ENCODE data around the gene CACNB3. TPM values are rescaled to one million over a fixed set of nuclear protein-coding genes. Genes with fewer than 3 reads are reported as not detected.
A peak's percentile ranks its signal among the peaks of the same experiment; 100 is the strongest.

CACNB3 gene
- total and polyA plus RNA-seq, 2 donors (not counting 1 experiment from before 2014, with no cell fraction given) = 1.6 to 4.0 TPM

DNA sequence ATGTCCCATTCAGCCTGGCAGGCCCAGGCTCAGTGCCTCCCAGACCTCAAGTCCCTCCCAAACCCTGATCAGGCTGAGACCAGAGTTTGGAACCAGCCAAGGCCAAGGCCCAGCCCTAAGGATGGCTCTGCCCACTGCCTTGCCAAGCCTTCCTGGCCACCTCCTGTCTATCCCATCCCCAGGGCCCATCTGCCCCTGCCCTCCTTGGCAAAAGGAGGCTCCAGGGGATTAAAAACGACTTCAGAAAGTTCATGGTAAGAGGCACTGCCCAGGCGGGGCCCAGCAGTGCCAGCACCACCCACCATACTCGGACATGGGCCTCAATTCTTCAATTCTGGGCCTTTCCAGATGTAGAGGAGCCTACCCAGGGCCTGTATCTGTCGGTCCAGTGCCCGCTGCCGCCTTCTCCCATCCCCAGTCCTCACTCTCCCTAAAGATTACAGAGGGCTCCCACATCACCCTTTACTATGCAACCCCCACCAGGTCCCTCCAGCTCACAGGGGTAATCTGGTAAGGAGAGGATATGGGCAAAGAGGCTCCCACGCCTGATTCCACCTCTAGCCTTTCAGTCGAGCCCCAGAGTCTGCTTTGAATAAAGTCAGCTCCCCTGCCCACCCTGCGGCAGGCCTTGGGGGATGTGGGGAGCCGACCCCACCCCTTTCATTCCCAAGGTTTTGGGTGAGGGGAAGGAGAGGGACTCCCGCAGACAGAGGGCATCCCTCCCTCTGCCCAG, 30.3 kb upstream of the CACNB3 start:
- no peaks in the 10 kb centered on the region for H3K9me3 Mint-ChIP-seq (ENCODE audit: insufficient read depth)
- WGBS (ENCODE audit: insufficient coverage) = 58% methylated on average over 5 of the region's 11 CpGs
- ATAC-seq (ENCODE audit: low read depth) (no peak), DNase-seq (peak; percentile 21)
- Histone ChIP-seq H3K36me3 (replicated peaks in 1 of 2; ENCODE audit: control extremely low read depth in 1 of 2, control insufficient read depth in 1 of 2, extremely low read depth in 1 of 2, insufficient read depth in 2 of 2, low read length in 1 of 2) (no peaks in the 10 kb centered on the region), H3K9me3 (ENCODE audit: control extremely low read depth in 1 of 3, control insufficient read depth in 2 of 3, insufficient read depth in 1 of 3, low read length in 2 of 3) (peaks cover 0 to 5% (median 0%) of the 10 kb centered on the region in 3 donors), H4K20me1 (ENCODE audit: control insufficient read depth, insufficient read depth, low read length, poor library complexity, severe bottlenecking) (no peaks in the 10 kb centered on the region), H3K4me3 (ENCODE audit: control extremely low read depth in 1 of 5, extremely low read depth in 1 of 5, insufficient read depth in 1 of 5, low read depth in 2 of 5, low read length in 4 of 5) (peak overlapping the region in 2 of 5 experiments; percentile 6 to 60), H3K27ac (ENCODE audit: low read length in 2 of 2) (no peak overlapping the region), H3K79me2 (ENCODE audit: control insufficient read depth, insufficient read depth, low read length) (no peaks in the 10 kb centered on the region), H3K9ac (ENCODE audit: low read length) (peak overlapping the region; percentile 9), H3K27me3 (replicated peaks in 1 of 4; ENCODE audit: control extremely low read depth in 1 of 4, control insufficient read depth in 3 of 4, insufficient read depth in 4 of 4, low read length in 3 of 4) (peaks cover 0 to 33% (median 13%) of the 10 kb centered on the region in 4 experiments), H2AFZ (ENCODE audit: insufficient read depth, low read depth, low read length, poor library complexity, severe bottlenecking) (no peak overlapping the region), H3K4me2 (replicated peaks; ENCODE audit: low read depth, low read length, poor library complexity, severe bottlenecking) (peak overlapping the region; percentile 91), H3K4me1 (ENCODE audit: control insufficient read depth in 2 of 2, insufficient read depth in 2 of 2, low read length in 2 of 2) (peaks cover 14 to 16% of the 10 kb centered on the region in 2 donors)
- no peak overlapping the region for H3K27ac Mint-ChIP-seq
- intact Hi-C loops (cut with micrococcal nuclease) = no loop called here
- TF ChIP-seq, protein P1, sequence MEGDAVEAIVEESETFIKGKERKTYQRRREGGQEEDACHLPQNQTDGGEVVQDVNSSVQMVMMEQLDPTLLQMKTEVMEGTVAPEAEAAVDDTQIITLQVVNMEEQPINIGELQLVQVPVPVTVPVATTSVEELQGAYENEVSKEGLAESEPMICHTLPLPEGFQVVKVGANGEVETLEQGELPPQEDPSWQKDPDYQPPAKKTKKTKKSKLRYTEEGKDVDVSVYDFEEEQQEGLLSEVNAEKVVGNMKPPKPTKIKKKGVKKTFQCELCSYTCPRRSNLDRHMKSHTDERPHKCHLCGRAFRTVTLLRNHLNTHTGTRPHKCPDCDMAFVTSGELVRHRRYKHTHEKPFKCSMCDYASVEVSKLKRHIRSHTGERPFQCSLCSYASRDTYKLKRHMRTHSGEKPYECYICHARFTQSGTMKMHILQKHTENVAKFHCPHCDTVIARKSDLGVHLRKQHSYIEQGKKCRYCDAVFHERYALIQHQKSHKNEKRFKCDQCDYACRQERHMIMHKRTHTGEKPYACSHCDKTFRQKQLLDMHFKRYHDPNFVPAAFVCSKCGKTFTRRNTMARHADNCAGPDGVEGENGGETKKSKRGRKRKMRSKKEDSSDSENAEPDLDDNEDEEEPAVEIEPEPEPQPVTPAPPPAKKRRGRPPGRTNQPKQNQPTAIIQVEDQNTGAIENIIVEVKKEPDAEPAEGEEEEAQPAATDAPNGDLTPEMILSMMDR (IDR thresholded peaks at IDR 0.05) = no peak
- TF ChIP-seq EZH2 (IDR thresholded peaks at IDR 0.05; ENCODE audit: borderline replicate concordance, insufficient read depth, low read depth, low read length, poor library complexity, severe bottlenecking) = no peak
- CTCF ChIA-PET = no interaction called here
- H3K4me1 Mint-ChIP-seq = peaks cover 18% of the 10 kb centered on the region
- H3K27me3 Mint-ChIP-seq = peaks cover 53% of the 10 kb centered on the region
- H3K4me3 Mint-ChIP-seq = peak overlapping the region; percentile 84
- POLR2A ChIA-PET = interaction anchor here (0.6 kb wide), 1 partner anchor 116 kb away, joined by 3 read pairs; a partner anchor contains a TSS

GRCh38 chr12:48788524-48788853, 29.8 kb upstream of the CACNB3 start:
- peaks cover 0 to 33% (median 13%) of the 10 kb centered on the region in 4 experiments for H3K27me3 ChIP-seq (replicated peaks in 1 of 4; ENCODE audit: control extremely low read depth in 1 of 4, control insufficient read depth in 3 of 4, insufficient read depth in 4 of 4, low read length in 3 of 4)
- ATAC-seq (ENCODE audit: low read depth) (no peak), DNase-seq (peak; percentile 27)
- peak overlapping the region; percentile 91 for H3K4me2 ChIP-seq (replicated peaks; ENCODE audit: low read depth, low read length, poor library complexity, severe bottlenecking)
- peaks cover 14 to 16% of the 10 kb centered on the region in 2 donors for H3K4me1 ChIP-seq (ENCODE audit: control insufficient read depth in 2 of 2, insufficient read depth in 2 of 2, low read length in 2 of 2)
- no peaks in the 10 kb centered on the region for H3K79me2 ChIP-seq (ENCODE audit: control insufficient read depth, insufficient read depth, low read length)
- H3K4me3 Mint-ChIP-seq = peak overlapping the region; percentile 84
- H3K36me3 ChIP-seq (replicated peaks in 1 of 2; ENCODE audit: control extremely low read depth in 1 of 2, control insufficient read depth in 1 of 2, extremely low read depth in 1 of 2, insufficient read depth in 2 of 2, low read length in 1 of 2) = no peaks in the 10 kb centered on the region
- ChIA-PET POLR2A (interaction anchor here (0.6 kb wide), 1 partner anchor 116 kb away, joined by 3 read pairs; a partner anchor contains a TSS), CTCF (interaction anchor here (0.5 kb wide), 1 partner anchor 1354 kb away, joined by 3 read pairs; no protein-coding TSS in a partner anchor)
- no peaks in the 10 kb centered on the region for H3K9me3 Mint-ChIP-seq (ENCODE audit: insufficient read depth)
- peaks cover 0 to 5% (median 0%) of the 10 kb centered on the region in 3 donors for H3K9me3 ChIP-seq (ENCODE audit: control extremely low read depth in 1 of 3, control insufficient read depth in 2 of 3, insufficient read depth in 1 of 3, low read length in 2 of 3)
- H4K20me1 ChIP-seq (ENCODE audit: control insufficient read depth, insufficient read depth, low read length, poor library complexity, severe bottlenecking) = no peaks in the 10 kb centered on the region
- intact Hi-C loops (cut with micrococcal nuclease) = no loop called here
- TF ChIP-seq, protein P1 (IDR thresholded peaks at IDR 0.05) = no peak
- no peak for TF ChIP-seq EZH2 (IDR thresholded peaks at IDR 0.05; ENCODE audit: borderline replicate concordance, insufficient read depth, low read depth, low read length, poor library complexity, severe bottlenecking)
- H3K27ac Mint-ChIP-seq = no peak overlapping the region
- no peak overlapping the region for H2AFZ ChIP-seq (ENCODE audit: insufficient read depth, low read depth, low read length, poor library complexity, severe bottlenecking)
- peak overlapping the region; percentile 9 for H3K9ac ChIP-seq (ENCODE audit: low read length)
- 2% methylated on average over 24 of the region's 25 CpGs for WGBS (ENCODE audit: insufficient coverage)
- H3K4me1 Mint-ChIP-seq = peaks cover 18% of the 10 kb centered on the region
- H3K27ac ChIP-seq (ENCODE audit: low read length in 2 of 2) = no peak overlapping the region
- peak overlapping the region in 4 of 5 experiments; percentile 6 to 60 (median 38) for H3K4me3 ChIP-seq (ENCODE audit: control extremely low read depth in 1 of 5, extremely low read depth in 1 of 5, insufficient read depth in 1 of 5, low read depth in 2 of 5, low read length in 4 of 5)
- peaks cover 52% of the 10 kb centered on the region for H3K27me3 Mint-ChIP-seq
